ENCODE results near the gene GJB2.

GJB2 gene

DNA sequence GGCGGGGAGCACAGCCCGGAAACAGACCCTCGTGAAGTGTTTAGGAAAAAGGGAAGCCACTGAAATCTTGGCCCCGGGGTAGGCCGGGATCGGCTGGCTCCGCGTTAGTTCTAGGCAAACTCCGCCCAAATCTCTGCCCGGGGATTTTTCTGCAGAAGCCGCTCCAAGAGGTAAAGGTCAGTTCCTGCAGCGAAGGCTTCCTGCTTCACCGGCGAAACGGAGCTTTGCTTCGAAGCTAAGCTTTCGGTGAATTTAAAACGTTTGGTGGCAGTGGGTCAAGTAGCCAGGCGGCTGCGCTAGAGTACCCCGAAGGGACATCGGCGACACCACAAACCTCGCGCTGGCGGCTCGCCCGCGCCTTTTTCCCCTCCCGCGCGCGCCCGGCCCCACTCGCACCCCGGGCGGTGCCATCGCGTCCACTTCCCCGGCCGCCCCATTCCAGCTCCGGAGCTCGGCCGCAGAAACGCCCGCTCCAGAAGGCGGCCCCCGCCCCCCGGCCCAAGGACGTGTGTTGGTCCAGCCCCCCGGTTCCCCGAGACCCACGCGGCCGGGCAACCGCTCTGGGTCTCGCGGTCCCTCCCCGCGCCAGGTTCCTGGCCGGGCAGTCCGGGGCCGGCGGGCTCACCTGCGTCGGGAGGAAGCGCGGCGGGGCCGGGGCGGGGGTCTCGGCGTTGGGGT is 441 bp downstream of the GJB2 start:
- peak; percentile 36 for DNase-seq

DNA sequence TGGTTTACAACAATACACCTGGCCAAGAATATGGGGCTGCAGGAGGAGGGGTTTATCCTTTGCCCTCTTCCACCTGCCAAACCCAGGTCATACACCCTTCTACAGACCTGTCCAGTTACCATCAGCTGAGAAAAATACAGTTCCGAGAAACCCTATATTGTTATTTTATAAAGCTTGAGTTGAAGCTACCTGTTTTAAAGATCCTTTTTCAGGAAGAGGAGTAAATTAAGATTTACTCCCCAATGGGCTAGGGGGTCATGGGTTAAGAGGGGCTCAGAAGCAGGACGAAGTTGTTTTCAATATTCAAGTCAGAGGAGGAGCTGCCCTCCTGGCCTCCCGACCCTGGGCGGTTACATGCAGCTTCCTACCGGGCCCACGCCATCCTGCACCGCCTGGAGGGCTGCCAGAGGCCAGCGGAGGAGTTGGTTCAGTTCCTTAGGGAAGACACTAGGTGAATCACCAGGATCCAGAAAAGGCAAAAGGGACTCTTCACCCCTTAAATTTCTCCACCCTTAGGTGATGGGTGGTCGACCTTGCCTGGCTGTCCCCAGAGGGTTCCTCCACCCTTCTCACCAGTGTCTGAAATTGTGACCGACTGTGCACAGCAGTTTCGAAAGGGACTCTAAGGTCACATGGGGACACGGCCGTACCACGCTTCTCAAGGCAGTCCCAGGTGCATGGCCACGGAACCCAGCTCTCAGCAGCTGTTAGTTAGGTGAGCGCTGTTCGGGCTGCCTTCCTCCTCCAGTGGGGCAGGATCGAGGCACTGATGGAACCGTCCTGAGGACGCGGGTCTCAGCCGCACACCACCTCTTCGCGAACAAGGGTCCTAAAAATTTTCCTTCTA is 1.2 kb downstream of the GJB2 start:
- DNase-seq, result peak; percentile 43

DNA sequence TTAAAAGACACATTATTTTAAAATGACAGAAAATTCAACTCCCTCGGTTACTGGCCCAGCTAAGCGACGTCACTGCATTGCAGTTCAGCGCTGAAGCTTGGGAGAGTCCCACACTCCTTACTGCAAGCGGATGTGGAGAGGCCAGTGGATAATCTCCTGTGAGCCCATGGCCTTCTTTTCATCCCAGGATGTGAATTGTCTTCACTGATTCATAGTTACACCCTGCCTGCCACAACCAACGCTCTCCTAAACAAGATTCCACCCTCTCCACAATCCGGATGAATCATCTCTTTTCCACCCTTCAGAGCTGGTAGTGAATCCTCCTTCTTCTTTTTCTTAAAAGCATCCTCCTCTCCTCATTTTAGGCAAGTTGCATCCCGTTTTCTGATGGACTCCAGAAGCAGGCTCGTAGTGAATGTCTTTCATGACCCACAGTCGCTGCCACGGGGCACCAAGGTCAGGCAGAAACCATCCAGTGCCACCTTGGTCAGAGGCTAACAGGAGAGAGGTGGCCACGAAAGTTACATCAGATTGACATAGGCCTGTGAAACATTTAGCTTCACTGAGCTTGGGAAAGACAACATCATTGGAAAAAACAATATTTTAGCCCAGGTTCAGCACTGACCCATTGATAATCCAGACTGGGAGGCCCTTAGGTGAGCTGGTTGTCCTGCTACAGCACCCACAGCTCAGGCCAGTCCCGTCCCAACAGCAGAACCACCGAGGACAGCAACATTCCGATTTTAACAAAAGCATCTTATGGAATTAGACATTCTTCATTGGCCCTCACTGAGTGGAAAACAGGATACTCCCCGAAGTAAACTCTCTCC is 2.0 kb downstream of the GJB2 start:
- peak; percentile 72 for DNase-seq

- DNase-seq, result no peak
Measured at GRCh38 chr13:20190076-20190475, 2.7 kb downstream of the GJB2 start.

GRCh38 chr13:20188667-20189553 is 3.8 kb downstream of the GJB2 start:
- DNase-seq, result no peak

- no peak for DNase-seq
Measured at GRCh38 chr13:20186771-20187170, 6.0 kb downstream of the GJB2 start.

DNA sequence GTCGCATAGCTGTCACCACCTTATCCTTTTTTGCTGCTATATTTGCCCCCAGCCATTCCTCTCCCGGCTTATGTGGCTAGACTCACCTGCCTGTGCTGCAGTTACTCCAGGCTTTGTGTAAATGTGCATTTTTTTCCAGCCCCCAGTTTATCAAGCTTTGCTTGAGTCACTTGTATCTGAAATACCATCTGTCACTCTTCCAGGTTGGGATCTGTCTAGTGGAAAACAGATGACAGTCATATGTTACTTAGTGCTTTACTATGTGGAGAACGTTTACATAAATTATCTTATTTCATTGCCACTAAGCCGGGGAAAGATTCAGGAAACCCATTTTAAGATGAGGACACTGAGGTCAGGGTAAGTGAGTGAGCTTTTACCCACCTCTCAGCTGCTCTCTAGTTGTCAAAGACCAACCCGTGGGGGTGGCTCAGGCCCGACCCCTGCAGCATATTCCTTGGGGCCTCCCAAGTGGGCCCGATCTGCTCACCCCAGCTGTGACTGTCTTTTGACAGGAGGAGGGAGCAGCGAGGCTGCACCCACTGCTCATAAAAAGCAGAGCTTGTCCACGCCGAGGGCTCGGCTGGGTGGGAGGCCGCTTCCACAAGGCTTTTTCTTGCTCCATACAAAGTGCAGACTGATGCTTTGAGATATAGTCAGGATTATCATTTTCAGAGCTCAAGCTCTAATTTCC is 7.2 kb downstream of the GJB2 start:
- DNase-seq, result no peak

DNA sequence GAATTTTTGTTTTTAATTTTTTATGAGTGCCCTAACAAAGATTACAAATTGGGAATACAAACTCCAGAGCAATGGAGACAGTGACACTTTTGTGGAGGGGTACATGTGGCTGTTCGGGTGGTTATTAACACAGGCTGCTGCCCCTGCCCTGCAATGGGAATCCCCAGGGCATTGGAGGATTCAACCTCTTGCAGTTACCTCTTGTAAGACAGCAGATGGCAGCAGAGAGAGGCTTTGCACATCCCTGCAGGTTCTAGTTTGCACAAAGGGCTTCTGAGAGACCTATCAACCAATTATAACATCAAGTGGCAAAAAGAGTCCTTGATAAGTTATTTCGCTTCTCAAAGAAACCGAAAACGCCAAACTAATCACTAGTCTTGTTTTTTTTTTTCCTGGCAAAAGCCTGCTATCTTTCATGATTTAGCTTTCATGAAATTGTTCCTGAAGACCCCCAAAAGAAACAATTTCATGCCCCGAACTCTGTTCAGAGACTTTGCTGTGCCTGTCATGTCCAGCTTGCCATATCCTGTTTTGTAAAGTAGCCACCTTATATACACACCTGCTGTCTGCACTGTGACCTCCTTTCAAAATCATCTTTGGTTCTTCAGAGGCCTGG is 10.4 kb downstream of the GJB2 start:
- no peak for DNase-seq

GRCh38 chr13:20181188-20181587 is 11.6 kb downstream of the GJB2 start:
- DNase-seq, result no peak

DNA sequence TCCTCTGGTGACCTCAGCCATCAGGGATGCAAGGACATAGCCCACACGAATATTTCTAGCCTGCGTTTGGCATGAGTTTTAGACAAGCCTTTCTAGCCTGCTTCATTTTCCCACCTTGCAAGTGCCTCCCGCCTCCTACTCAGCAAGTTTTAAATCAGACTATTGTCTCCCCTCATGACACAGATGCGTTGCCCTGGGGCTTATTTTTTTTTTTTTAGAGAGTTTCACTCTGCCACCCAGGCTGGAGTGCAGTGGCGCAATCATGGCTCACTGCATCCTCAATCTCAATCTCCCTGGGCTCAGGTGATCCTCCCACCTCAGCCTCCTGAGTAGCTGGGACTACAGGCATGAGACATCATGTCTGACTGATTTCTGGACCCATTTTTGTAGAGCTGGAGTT is 14.6 kb downstream of the GJB2 start:
- no peak for DNase-seq

GRCh38 chr13:20177049-20177831 is 15.5 kb downstream of the GJB2 start:
- no peak for DNase-seq

GRCh38 chr13:20175907-20176652 is 16.7 kb downstream of the GJB2 start:
- no peak for DNase-seq

DNA sequence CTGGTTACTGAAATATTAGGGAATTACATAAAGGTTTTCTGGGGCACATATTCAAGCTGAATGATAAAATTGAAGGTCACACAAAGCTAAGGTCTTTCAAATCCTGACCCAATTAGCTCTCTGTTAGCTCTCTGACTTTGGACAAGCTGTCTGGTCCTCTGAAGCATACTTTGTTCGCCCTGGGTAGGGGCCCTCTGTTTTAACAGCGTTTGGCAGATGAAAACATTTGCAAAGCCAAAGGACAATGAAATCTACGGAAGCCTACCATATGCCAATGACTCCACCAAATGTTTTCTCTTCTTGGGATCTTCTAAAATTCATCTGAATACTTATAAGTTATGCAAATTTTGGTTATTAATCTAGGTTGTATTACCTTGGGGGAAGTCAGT is 17.3 kb downstream of the GJB2 start:
- no peak for DNase-seq

DNA sequence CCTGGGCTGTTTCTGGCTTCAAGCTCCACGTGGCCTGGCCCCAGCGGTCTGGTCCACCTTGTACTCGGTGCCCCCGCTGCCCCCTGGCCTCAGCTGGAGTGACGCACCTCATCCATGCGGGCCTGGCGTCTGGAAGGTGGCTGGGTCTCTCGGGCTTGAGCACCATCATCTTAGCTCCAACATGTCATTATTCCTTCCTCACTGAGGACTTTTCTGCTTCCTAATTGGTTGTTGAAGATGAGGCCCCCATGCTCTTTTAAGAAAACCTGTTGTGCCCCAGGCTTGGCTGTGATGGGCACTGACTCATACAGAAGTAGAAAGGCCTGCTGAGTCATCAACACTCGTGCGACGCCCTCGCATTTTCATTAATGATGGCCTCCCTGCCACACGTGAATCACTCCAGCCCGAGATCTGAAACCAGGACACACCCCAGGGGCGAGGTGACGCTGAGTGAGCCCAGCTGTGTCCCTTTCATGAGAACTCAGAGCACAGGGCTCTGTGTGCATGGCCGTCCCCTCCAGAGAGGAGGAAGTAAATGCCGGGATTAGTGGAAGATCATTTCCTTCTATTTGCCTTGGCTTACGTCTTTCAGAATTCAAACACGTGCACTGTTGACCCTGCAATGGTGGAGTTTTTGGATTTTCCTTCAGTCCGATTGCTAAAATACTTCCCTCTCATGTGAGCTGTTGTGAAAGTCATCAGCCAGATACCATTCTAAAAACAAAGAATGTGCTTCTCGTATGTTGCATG is 17.9 kb downstream of the GJB2 start:
- DNase-seq, result peak; percentile 72

DNA sequence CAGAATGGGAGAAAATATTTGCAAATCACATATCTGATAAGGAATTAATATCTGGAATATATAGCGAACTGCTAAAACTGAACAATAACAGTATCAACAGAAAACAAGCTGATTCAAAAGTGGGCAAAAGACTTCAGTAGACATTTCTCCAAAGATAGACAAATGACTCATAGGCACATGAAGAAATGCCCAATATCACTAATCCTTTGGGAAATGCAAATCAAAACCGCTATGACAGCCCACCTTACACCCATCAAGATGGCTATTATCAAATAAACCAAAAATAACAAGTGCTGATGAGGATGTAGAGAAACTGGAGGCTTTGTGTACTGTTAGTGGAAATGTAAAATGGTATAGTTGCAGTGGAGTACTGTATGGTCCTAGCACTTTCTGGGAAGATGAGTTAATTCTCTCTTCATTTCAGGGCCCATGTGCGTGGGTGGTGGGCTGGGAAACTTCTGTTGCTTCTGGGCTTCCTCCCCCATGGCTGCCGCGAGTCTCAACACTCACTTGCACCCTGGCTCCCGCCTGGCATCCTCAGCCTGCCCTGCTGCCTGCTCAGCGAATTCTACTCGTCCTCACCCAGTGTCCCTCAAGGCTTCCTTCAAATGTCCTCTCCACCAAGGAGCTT is 19.5 kb downstream of the GJB2 start:
- DNase-seq, result no peak

DNA sequence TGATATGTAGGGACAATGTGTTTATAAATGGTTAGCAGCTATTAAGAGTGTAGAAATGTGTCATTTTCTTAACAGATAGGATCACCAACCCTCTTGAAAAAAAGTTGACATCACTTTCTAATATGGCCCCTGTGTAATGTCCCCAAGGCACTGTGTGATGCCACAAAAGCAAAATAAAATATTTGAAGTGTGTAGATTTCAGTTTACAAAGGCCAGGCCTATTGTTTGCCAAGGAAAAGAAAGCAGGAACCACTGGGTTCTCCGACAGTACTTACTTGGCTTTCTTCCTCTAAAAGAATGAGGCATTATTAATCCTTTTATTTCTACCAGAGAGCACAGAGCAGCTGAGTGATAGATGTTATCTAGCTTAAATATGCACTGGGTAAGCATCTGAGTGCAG is 21.4 kb downstream of the GJB2 start:
- no peak for DNase-seq

DNA sequence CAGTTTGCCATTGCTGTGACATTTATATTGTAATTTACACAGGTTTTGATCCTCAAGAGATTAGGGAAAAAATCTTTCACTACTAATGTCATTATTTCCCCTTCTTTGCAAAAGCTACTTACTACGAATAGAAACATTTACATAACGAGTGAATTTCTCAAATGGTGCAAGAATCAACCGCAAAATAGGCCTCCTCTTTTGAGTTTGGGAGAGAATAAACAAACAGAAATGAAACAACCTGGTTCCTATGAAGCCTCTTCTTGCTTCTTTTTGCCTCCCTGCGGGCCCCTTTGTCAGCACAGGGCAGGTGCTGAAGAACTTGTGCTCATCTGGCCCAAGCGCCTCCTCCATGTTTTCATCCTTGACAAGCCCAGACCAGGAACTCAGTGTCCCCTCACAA is 21.8 kb downstream of the GJB2 start:
- no peak for DNase-seq

GRCh38 chr13:20168396-20168795 is 24.3 kb downstream of the GJB2 start:
- DNase-seq, result no peak
